IMR-90 (cell line): ENCODE measurements around the gene ARL8B. TPM values are rescaled to one million over a fixed set of nuclear protein-coding genes. Genes with fewer than 3 reads are reported as not detected.

ENCODE experiments used
- ATAC-seq: fragments of 200-7000 bp; cut with Tn5 transposase; 2 replicates; pipeline ENCODE4 v1.9.1; 2020; ENCODE audit warnings: low read depth, mild to moderate bottlenecking, moderate library complexity
- BruUV-seq: library from RNA; stranded (reverse); fragments of 400-500 nt; replicated peaks from 2 replicates; lab custom pipeline; 2021; lab: Mats Ljungman, UMichigan
- CTCF ChIA-PET: fragments of 300-600 bp; formaldehyde crosslinking; extraction: SDS; loops from one replicate; lab custom pipeline; 2021; ENCODE audit warnings: antibody characterized with exemption; lab: Yijun Ruan, JAX
- POLR2A ChIA-PET: fragments of 300-600 bp; sonication (Branson Sonifier 250); formaldehyde crosslinking; loops from one replicate; lab custom pipeline; 2022; ENCODE audit warnings: antibody characterized with exemption; ENCODE audit not compliant: unreplicated experiment; lab: Charles Lee
- DNase-seq: peaks from one replicate; pipeline ENCODE4 v3.0.0; 2013
- H2AFZ ChIP-seq: replicated peaks from 2 replicates; pipeline ENCODE3; 2013; ENCODE audit warnings: low read length, mild to moderate bottlenecking; ENCODE audit not compliant: poor library complexity
- H2AK5ac ChIP-seq: 2 replicates; pipeline ENCODE4 v1.6.1; 2013; ENCODE audit warnings: low read depth, low read length, inconsistent platforms
- H2AK9ac ChIP-seq: replicated peaks from 2 replicates; pipeline ENCODE3; 2013; ENCODE audit warnings: mild to moderate bottlenecking, low read depth, low read length, moderate library complexity; ENCODE audit not compliant: poor library complexity
- H2BK120ac ChIP-seq: 2 replicates; pipeline ENCODE4 v1.6.1; 2013; ENCODE audit warnings: low read depth, low read length, inconsistent platforms
- H2BK15ac ChIP-seq: 3 replicates; pipeline ENCODE4 v1.6.1; 2013; ENCODE audit warnings: low read depth, low read length, inconsistent platforms
- H2BK20ac ChIP-seq: 2 replicates; pipeline ENCODE4 v1.6.1; 2013; ENCODE audit warnings: low read depth, mild to moderate bottlenecking, inconsistent platforms, low read length, moderate library complexity
- H2BK5ac ChIP-seq: 2 replicates; pipeline ENCODE4 v1.6.1; 2013; ENCODE audit warnings: mild to moderate bottlenecking, low read depth, low read length, inconsistent platforms; ENCODE audit not compliant: poor library complexity, severe bottlenecking
- H3K14ac ChIP-seq: replicated peaks from 2 replicates; pipeline ENCODE4 v1.6.1; 2013; ENCODE audit warnings: low read depth, low read length, inconsistent platforms
- H3K18ac ChIP-seq: 2 replicates; pipeline ENCODE4 v1.6.1; 2013; ENCODE audit warnings: low read depth, low read length, control low read depth
- H3K23ac ChIP-seq: 2 replicates; pipeline ENCODE4 v1.6.1; 2013; ENCODE audit warnings: low read depth, low read length, inconsistent platforms
- H3K27ac ChIP-seq: 2 replicates; pipeline ENCODE4 v1.5.1; 2013; ENCODE audit warnings: mild to moderate bottlenecking, control low read depth, low read length; ENCODE audit not compliant: insufficient read depth
- H3K27me3 ChIP-seq: 2 replicates; pipeline ENCODE4 v1.6.1; 2013; ENCODE audit warnings: low read length; ENCODE audit not compliant: control insufficient read depth, insufficient read depth
- H3K36me3 ChIP-seq: 2 replicates; pipeline ENCODE4 v1.6.1; 2013; ENCODE audit warnings: low read length, mixed read lengths; ENCODE audit not compliant: control insufficient read depth, insufficient read depth
- H3K4ac ChIP-seq: 2 replicates; pipeline ENCODE4 v1.6.1; 2013; ENCODE audit warnings: low read depth, low read length, inconsistent platforms
- H3K4me1 ChIP-seq: 2 replicates; pipeline ENCODE4 v1.6.1; 2013; ENCODE audit warnings: low read length, mixed read lengths; ENCODE audit not compliant: control insufficient read depth, insufficient read depth
- H3K4me2 ChIP-seq: 2 replicates; pipeline ENCODE4 v1.6.1; 2013; ENCODE audit warnings: low read depth, mild to moderate bottlenecking, control low read depth, low read length, moderate library complexity
- H3K4me3 ChIP-seq: 2 replicates; pipeline ENCODE4 v1.5.1; 2013; ENCODE audit warnings: low read depth, mild to moderate bottlenecking, control low read depth, low read length, moderate library complexity; ENCODE audit not compliant: insufficient read depth
- H3K56ac ChIP-seq: 2 replicates; pipeline ENCODE4 v1.6.1; 2013; ENCODE audit warnings: low read length, inconsistent platforms; ENCODE audit not compliant: insufficient read depth; ENCODE audit errors: extremely low read depth
- H3K79me1 ChIP-seq, 2 experiments: 2 replicates each; pipeline ENCODE4 v1.6.1; 2013; ENCODE audit warnings: low read length in 2 of 2, inconsistent platforms in 1 of 2, low read depth in 1 of 2
- H3K9ac ChIP-seq: 2 replicates; pipeline ENCODE4 v1.6.1; 2013; ENCODE audit warnings: low read depth, low read length, control low read depth
- H3K9me1 ChIP-seq: 2 replicates; pipeline ENCODE4 v1.6.1; 2013; ENCODE audit warnings: low read length, inconsistent platforms; ENCODE audit not compliant: insufficient read depth
- H3K9me3 ChIP-seq: 2 replicates; pipeline ENCODE4 v1.6.1; 2013; ENCODE audit warnings: low read length; ENCODE audit not compliant: control insufficient read depth, insufficient read depth
- H4K20me1 ChIP-seq: 2 replicates; pipeline ENCODE4 v1.6.1; 2013; ENCODE audit warnings: low read length, inconsistent platforms; ENCODE audit not compliant: insufficient read depth
- H4K5ac ChIP-seq: 2 replicates; pipeline ENCODE4 v1.6.1; 2013; ENCODE audit warnings: mild to moderate bottlenecking, low read depth, low read length, control low read depth
- H4K8ac ChIP-seq, 2 experiments: 2 replicates each; pipeline ENCODE4 v1.6.1; 2013; ENCODE audit warnings: low read depth in 2 of 2, low read length in 2 of 2, control low read depth in 1 of 2, inconsistent platforms in 1 of 2
- H4K91ac ChIP-seq: 2 replicates; pipeline ENCODE4 v1.6.1; 2013; ENCODE audit warnings: low read depth, low read length, inconsistent platforms; ENCODE audit not compliant: insufficient read depth
- CEBPB ChIP-seq: IDR thresholded peaks from 2 replicates; pipeline ENCODE4 v1.6.1; 2012; ENCODE audit warnings: low read depth, low read length, improper control_type of control experiment
- MAFK ChIP-seq: IDR thresholded peaks from 2 replicates; pipeline ENCODE4 v1.6.1; 2012; ENCODE audit warnings: low read depth, low read length, improper control_type of control experiment
- MAZ ChIP-seq: IDR thresholded peaks from 2 replicates; pipeline ENCODE4 v1.6.1; 2012; ENCODE audit warnings: low read depth, mild to moderate bottlenecking, low read length, improper control_type of control experiment, moderate library complexity, borderline replicate concordance
- MXI1 ChIP-seq: IDR thresholded peaks from 2 replicates; pipeline ENCODE4 v1.6.1; 2012; ENCODE audit warnings: low read depth, mild to moderate bottlenecking, low read length, moderate library complexity, borderline replicate concordance
- SMC3 ChIP-seq: fragments of 150-350 bp; IDR thresholded peaks from 2 replicates; pipeline ENCODE4 v1.6.1; 2016; ENCODE audit warnings: low read depth, mild to moderate bottlenecking, antibody characterized with exemption, low read length, moderate library complexity
- WGBS, 2 experiments: methylation state at CpG; one replicate each; pipeline versions ENCODE4 v1.1.5 to v1.1.7; 2013; ENCODE audit warnings: missing lambda C conversion rate in 2 of 2; ENCODE audit not compliant: insufficient read length in 1 of 2; ENCODE audit errors: extremely low coverage in 2 of 2; 5-methylcytosine and 5-hydroxymethylcytosine counted together
- dilution Hi-C: fragments of 300-500 bp; cut with HindIII; formaldehyde crosslinking; loops from one replicate; pipeline ENCODE4 v1.14.3; 2018; ENCODE audit warnings: low sequenced_read_pairs; ENCODE audit not compliant: unreplicated experiment
- in situ Hi-C: fragments of 300-500 bp; cut with MboI; formaldehyde crosslinking; loops from 3 replicates; pipeline ENCODE4 v1.14.3; 2019; ENCODE audit warnings: low sequenced_read_pairs, inconsistent platforms, mixed read lengths
- intact Hi-C: fragments of 100-400 bp; cut with micrococcal nuclease; formaldehyde crosslinking; loops from 2 replicates; pipeline ENCODE4 v1.10.0; 2022
- polyA plus RNA-seq, 3 experiments: library from polyadenylated mRNA; depleted of rRNA; stranded (reverse); fragments of >200 nt; gene quantifications; 2 replicates each; pipeline ENCODE4 v1.2.3, GENCODE V29; 2012; ENCODE audit warnings: low replicate concordance in 1 of 3
- total RNA-seq: library from RNA; depleted of rRNA; stranded (reverse); fragments of >200 nt; gene quantifications from 2 replicates; pipeline ENCODE4 v1.2.3, GENCODE V29; 2012
- TF ChIP-seq, protein P1 (sequence below): conservative IDR thresholded peaks from 2 replicates; pipeline ENCODE4 v1.5.1; 2012; ENCODE audit warnings: mild to moderate bottlenecking, low read depth, low read length, improper control_type of control experiment
- TF ChIP-seq, protein P2 (sequence below): fragments of 150-350 bp; IDR thresholded peaks from 2 replicates; pipeline ENCODE4 v1.6.1; 2017; ENCODE audit warnings: mild to moderate bottlenecking, antibody characterized with exemption, low read length, low read depth

Gene ARL8B
- total and polyA plus RNA-seq, 2 of the 4 experiments (the other 2 are of a cell fraction): 32.3 to 47.0 TPM

DNA sequence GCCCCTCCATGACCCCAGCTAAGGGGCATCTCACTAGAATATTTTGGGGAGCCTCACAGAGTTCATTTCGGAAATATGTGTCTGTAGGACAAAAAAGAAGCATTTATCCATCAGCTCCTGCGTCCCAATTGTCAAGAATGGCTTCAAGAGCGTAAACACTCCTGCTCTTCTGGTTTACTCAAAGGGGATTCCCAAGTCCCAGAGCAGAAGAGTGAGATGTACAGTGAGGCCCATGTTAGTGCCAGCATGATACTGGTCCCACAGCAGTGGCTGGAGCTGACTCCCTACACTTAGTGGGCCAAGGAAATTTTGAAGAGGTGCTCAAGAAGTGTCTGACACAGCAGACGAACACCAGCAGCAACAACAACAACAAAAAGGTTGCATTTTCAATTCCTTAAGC is 34.9 kb upstream of the ARL8B start:
- H3K56ac ChIP-seq: no peak overlapping the region
- no peak overlapping the region for H3K14ac ChIP-seq
- TF ChIP-seq MAFK (no peak), MAZ (no peak), SMC3 (no peak), CEBPB (no peak), MXI1 (no peak)
- TF ChIP-seq, protein P1, sequence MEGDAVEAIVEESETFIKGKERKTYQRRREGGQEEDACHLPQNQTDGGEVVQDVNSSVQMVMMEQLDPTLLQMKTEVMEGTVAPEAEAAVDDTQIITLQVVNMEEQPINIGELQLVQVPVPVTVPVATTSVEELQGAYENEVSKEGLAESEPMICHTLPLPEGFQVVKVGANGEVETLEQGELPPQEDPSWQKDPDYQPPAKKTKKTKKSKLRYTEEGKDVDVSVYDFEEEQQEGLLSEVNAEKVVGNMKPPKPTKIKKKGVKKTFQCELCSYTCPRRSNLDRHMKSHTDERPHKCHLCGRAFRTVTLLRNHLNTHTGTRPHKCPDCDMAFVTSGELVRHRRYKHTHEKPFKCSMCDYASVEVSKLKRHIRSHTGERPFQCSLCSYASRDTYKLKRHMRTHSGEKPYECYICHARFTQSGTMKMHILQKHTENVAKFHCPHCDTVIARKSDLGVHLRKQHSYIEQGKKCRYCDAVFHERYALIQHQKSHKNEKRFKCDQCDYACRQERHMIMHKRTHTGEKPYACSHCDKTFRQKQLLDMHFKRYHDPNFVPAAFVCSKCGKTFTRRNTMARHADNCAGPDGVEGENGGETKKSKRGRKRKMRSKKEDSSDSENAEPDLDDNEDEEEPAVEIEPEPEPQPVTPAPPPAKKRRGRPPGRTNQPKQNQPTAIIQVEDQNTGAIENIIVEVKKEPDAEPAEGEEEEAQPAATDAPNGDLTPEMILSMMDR: no peak
- TF ChIP-seq, protein P2, sequence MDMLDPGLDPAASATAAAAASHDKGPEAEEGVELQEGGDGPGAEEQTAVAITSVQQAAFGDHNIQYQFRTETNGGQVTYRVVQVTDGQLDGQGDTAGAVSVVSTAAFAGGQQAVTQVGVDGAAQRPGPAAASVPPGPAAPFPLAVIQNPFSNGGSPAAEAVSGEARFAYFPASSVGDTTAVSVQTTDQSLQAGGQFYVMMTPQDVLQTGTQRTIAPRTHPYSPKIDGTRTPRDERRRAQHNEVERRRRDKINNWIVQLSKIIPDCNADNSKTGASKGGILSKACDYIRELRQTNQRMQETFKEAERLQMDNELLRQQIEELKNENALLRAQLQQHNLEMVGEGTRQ: no peak
- H3K4me3 ChIP-seq: no peak overlapping the region
- H2BK15ac ChIP-seq: no peak overlapping the region
- BruUV-seq: no TSS peak
- WGBS, 2 experiments: 100% methylated on average over 1 of the region's 4 CpGs; no CpG with 5 or more reads in 1 of the 2 experiments
- H3K79me1 ChIP-seq: no peaks in the 10 kb centered on the region
- no peak overlapping the region for H3K27ac ChIP-seq
- ChIA-PET POLR2A (no interaction called here), CTCF (no interaction called here)
- H2AFZ ChIP-seq: no peak overlapping the region
- H3K4me1 ChIP-seq: no peaks in the 10 kb centered on the region
- H3K9me3 ChIP-seq: no peaks in the 10 kb centered on the region
- H2BK5ac ChIP-seq: no peak overlapping the region
- H2BK120ac ChIP-seq: no peak overlapping the region
- H3K18ac ChIP-seq: no peak overlapping the region
- H3K9me1 ChIP-seq: no peaks in the 10 kb centered on the region
- in situ Hi-C loops: no loop called here
- H4K91ac ChIP-seq: no peak overlapping the region
- no peak overlapping the region for H3K23ac ChIP-seq
- DNase-seq: no peak
- H3K36me3 ChIP-seq: no peaks in the 10 kb centered on the region
- dilution Hi-C loops: no loop called here
- peaks cover 4% of the 10 kb centered on the region for H3K27me3 ChIP-seq
- no peak overlapping the region for H2AK9ac ChIP-seq
- H3K9ac ChIP-seq: no peak overlapping the region
- H2AK5ac ChIP-seq: no peak overlapping the region
- no peak overlapping the region for H2BK20ac ChIP-seq
- H3K4ac ChIP-seq: no peak overlapping the region
- H4K20me1 ChIP-seq: no peaks in the 10 kb centered on the region
- no peak for ATAC-seq
- no peak overlapping the region for H3K4me2 ChIP-seq
- H4K8ac ChIP-seq: no peak overlapping the region
- intact Hi-C loops: no loop called here
- no peak overlapping the region for H4K5ac ChIP-seq
